PC-3 (cell line): ENCODE measurements around the gene NPFFR2. TPM values are rescaled to one million over a fixed set of nuclear protein-coding genes. Genes with fewer than 3 reads are reported as not detected.

ENCODE experiments used
- ATAC-seq: fragments of 200-7000 bp; cut with Tn5 transposase; 2 replicates; pipeline ENCODE4 v1.9.1; 2020; ENCODE audit warnings: mild to moderate bottlenecking, moderate library complexity
- BruUV-seq: library from RNA; stranded (reverse); fragments of 400-500 nt; replicated peaks from 2 replicates; lab custom pipeline; 2021; lab: Mats Ljungman, UMichigan
- CTCF ChIA-PET: fragments of 300-600 bp; sonication (Branson Sonifier 250); formaldehyde crosslinking; loops from one replicate; lab custom pipeline; 2022; ENCODE audit warnings: antibody characterized with exemption; lab: Charles Lee
- POLR2A ChIA-PET: fragments of 300-600 bp; sonication (Branson Sonifier 250); formaldehyde crosslinking; loops from one replicate; lab custom pipeline; 2022; ENCODE audit warnings: antibody characterized with exemption; ENCODE audit not compliant: unreplicated experiment; lab: Charles Lee
- DNase-seq: peaks from one replicate; pipeline ENCODE4 v3.0.0-alpha.2; 2015
- H2AFZ ChIP-seq: fragments of 300-600 bp; sonication (generic); 2 replicates; pipeline ENCODE4 v1.6.0; 2016; ENCODE audit warnings: antibody characterized with exemption, low read length
- H3F3A ChIP-seq: fragments of 300-600 bp; sonication (generic); one replicate; pipeline ENCODE4 v1.6.0; 2017; ENCODE audit warnings: antibody characterized with exemption, low read length, control low read depth, mild to moderate bottlenecking; ENCODE audit not compliant: unreplicated experiment
- H3K27ac ChIP-seq: fragments of 300-600 bp; sonication (generic); 2 replicates; pipeline ENCODE4 v1.5.1; 2016; ENCODE audit warnings: mild to moderate bottlenecking, low read length
- H3K27me3 ChIP-seq: fragments of 300-600 bp; sonication (generic); 2 replicates; pipeline ENCODE4 v1.6.1; 2016; ENCODE audit warnings: low read length, mixed read lengths
- H3K36me3 ChIP-seq: fragments of 300-600 bp; sonication (generic); 2 replicates; pipeline ENCODE4 v1.6.1; 2016; ENCODE audit warnings: low read depth, mixed run types, low read length, mixed read lengths
- H3K4me1 ChIP-seq: fragments of 300-600 bp; sonication (generic); 2 replicates; pipeline ENCODE4 v1.5.1; 2016; ENCODE audit warnings: low read length; ENCODE audit not compliant: insufficient read depth
- H3K4me2 ChIP-seq: fragments of 300-600 bp; sonication (generic); 2 replicates; pipeline ENCODE4 v1.6.0; 2016; ENCODE audit warnings: low read length
- H3K4me3 ChIP-seq: fragments of 300-600 bp; sonication (generic); 2 replicates; pipeline ENCODE4 v1.5.1; 2016; ENCODE audit warnings: mild to moderate bottlenecking, low read length, mixed read lengths
- H3K79me2 ChIP-seq: fragments of 300-600 bp; sonication (generic); 2 replicates; pipeline ENCODE4 v1.6.1; 2017; ENCODE audit warnings: low read length, mixed read lengths
- H3K9ac ChIP-seq: fragments of 300-600 bp; sonication (generic); 2 replicates; pipeline ENCODE4 v1.6.0; 2016; ENCODE audit warnings: mild to moderate bottlenecking, low read length
- H3K9me2 ChIP-seq: fragments of 300-600 bp; sonication (generic); replicated peaks from 2 replicates; pipeline ENCODE4 v1.6.1; 2016; ENCODE audit warnings: mixed run types, low read length, mixed read lengths
- H3K9me3 ChIP-seq: fragments of 300-600 bp; sonication (generic); 2 replicates; pipeline ENCODE4 v1.6.1; 2016; ENCODE audit warnings: low read length, mixed read lengths
- H4K20me1 ChIP-seq: fragments of 300-600 bp; sonication (generic); 2 replicates; pipeline ENCODE4 v1.6.1; 2016; ENCODE audit warnings: low read length, mixed read lengths
- EZH2 ChIP-seq: fragments of 300-600 bp; sonication (generic); IDR thresholded peaks from one replicate; pipeline ENCODE4 v1.6.1; 2017; ENCODE audit warnings: antibody characterized with exemption, mild to moderate bottlenecking, low read length; ENCODE audit not compliant: unreplicated experiment
- EZH2phosphoT487 ChIP-seq: fragments of 300-600 bp; sonication (generic); IDR thresholded peaks from 2 replicates; pipeline ENCODE4 v1.6.1; 2018; ENCODE audit warnings: mild to moderate bottlenecking, antibody characterized with exemption, low read length, borderline replicate concordance
- intact Hi-C: fragments of 100-400 bp; cut with micrococcal nuclease; formaldehyde crosslinking; loops from 2 replicates; pipeline ENCODE4 v1.9.0; 2023
- total RNA-seq: library from RNA; depleted of rRNA; stranded (reverse); fragments of >200 nt; gene quantifications from 2 replicates; pipeline ENCODE4 v1.2.3, GENCODE V29; 2014
- TF ChIP-seq, protein P1 (sequence below): fragments of 300-600 bp; sonication (generic); conservative IDR thresholded peaks from 2 replicates; pipeline ENCODE4 v1.5.1; 2017; ENCODE audit warnings: antibody characterized with exemption, low read depth, mild to moderate bottlenecking, low read length

The NPFFR2 gene
- total RNA-seq, 1 experiment from 2014 or later = not detected

DNA sequence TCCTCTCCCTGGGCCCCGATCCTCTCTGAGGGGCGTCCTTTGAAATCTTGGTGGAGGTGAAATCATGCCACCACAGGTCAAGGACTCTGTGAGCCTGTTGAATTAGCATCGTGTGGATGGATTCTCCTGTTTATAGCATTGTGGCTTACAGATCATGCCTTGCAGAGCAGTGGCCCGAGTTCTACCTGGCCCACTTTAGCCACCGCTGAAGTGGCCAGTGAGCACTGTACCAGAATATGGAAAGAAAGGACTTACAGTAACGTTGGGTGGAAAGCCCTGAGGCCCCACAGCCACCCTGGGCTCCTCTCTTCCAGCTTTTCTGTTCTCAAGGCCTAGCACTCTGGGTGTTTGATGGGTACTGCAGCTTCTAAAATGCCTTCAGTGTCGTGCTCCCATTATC, 35.3 kb downstream of the NPFFR2 start:
- intact Hi-C loops = no loop called here
- CTCF ChIA-PET = no interaction called here

DNA sequence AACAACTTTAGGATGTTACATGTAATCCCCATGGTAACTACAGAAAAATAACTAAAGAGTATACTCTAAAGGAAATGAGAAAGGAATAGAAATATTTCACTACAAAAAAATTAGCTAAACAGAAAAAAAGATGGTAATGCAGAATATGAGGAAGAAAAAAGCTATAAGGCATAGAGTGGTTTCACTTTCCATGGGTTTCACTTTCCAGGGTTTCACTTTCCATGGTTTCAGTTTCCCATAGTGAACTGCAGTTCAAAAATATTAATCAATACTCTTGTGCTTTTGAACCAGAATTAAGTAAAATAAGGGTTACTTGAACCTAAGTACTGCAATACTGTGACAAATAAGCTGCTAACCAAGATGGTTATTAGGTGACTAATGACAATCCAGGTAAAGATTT, 42.0 kb downstream of the NPFFR2 start:
- POLR2A ChIA-PET = no interaction called here
- intact Hi-C loops = no loop called here

More for the DNA sequence above, 35.3 kb downstream of the NPFFR2 start:
- H2AFZ ChIP-seq = no peak overlapping the region
- no peak overlapping the region for H3K9ac ChIP-seq
- no peak overlapping the region for H3K4me3 ChIP-seq
- H3K4me2 ChIP-seq = no peak overlapping the region
- TF ChIP-seq, protein P1, sequence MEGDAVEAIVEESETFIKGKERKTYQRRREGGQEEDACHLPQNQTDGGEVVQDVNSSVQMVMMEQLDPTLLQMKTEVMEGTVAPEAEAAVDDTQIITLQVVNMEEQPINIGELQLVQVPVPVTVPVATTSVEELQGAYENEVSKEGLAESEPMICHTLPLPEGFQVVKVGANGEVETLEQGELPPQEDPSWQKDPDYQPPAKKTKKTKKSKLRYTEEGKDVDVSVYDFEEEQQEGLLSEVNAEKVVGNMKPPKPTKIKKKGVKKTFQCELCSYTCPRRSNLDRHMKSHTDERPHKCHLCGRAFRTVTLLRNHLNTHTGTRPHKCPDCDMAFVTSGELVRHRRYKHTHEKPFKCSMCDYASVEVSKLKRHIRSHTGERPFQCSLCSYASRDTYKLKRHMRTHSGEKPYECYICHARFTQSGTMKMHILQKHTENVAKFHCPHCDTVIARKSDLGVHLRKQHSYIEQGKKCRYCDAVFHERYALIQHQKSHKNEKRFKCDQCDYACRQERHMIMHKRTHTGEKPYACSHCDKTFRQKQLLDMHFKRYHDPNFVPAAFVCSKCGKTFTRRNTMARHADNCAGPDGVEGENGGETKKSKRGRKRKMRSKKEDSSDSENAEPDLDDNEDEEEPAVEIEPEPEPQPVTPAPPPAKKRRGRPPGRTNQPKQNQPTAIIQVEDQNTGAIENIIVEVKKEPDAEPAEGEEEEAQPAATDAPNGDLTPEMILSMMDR = no peak
- TF ChIP-seq EZH2phosphoT487 = no peak
- no peak for TF ChIP-seq EZH2
- H3K9me2 ChIP-seq = no peaks in the 10 kb centered on the region
- H3K4me1 ChIP-seq = no peaks in the 10 kb centered on the region
- H3K27ac ChIP-seq = no peak overlapping the region
- H3K9me3 ChIP-seq = no peaks in the 10 kb centered on the region
- no TSS peak for BruUV-seq
- no peaks in the 10 kb centered on the region for H3K79me2 ChIP-seq
- ATAC-seq (no peak), DNase-seq (no peak)
- no peaks in the 10 kb centered on the region for H3K36me3 ChIP-seq
- H4K20me1 ChIP-seq = no peaks in the 10 kb centered on the region
- no peaks in the 10 kb centered on the region for H3F3A ChIP-seq
- H3K27me3 ChIP-seq = 0 out of 2 replicates have a peak, but pooled peaks cover 6% of the 10 kb centered on the region
- POLR2A ChIA-PET = no interaction called here

DNA sequence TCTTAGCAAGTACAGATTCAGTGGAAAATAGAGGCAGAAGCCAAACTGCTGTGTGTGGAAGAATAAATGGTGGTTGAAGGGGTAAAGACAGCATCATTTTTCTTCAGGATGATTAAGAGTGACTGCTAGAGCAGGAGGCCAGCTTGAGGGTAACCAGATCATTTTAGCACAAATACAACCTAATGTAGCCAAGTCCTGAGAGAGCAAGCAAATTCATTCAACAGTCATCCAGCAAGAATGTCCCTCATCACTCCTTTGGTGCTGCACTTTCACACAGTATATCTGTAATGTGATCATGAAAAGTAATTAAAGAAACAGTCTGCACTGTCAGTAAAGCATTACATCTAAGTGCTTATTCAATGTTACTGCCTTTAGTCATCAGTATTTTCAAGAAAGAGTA, 44.8 kb downstream of the NPFFR2 start:
- Histone ChIP-seq H3K4me3 (no peak overlapping the region), H3K9ac (no peak overlapping the region), H3K36me3 (no peaks in the 10 kb centered on the region), H3K27ac (no peak overlapping the region), H3K9me3 (no peaks in the 10 kb centered on the region), H2AFZ (no peak overlapping the region), H3K79me2 (no peaks in the 10 kb centered on the region), H3K27me3 (no peaks in the 10 kb centered on the region), H3K9me2 (no peaks in the 10 kb centered on the region), H3F3A (no peaks in the 10 kb centered on the region), H4K20me1 (no peaks in the 10 kb centered on the region), H3K4me2 (no peak overlapping the region), H3K4me1 (peaks cover 8% of the 10 kb centered on the region)
- POLR2A ChIA-PET = no interaction called here
- peak; percentile 67 for DNase-seq
- intact Hi-C loops = no loop called here
- CTCF ChIA-PET = no interaction called here
- peak; percentile 69 for ATAC-seq
- no TSS peak for BruUV-seq
- TF ChIP-seq EZH2phosphoT487 (no peak), EZH2 (no peak)
- TF ChIP-seq, protein P1 = no peak

More for the DNA sequence above, 42.0 kb downstream of the NPFFR2 start:
- no peaks in the 10 kb centered on the region for H3K36me3 ChIP-seq
- no peak for DNase-seq
- H3K4me1 ChIP-seq = peaks cover 8% of the 10 kb centered on the region
- no peaks in the 10 kb centered on the region for H3K9me3 ChIP-seq
- H2AFZ ChIP-seq = no peak overlapping the region
- TF ChIP-seq, protein P1 = no peak
- TF ChIP-seq EZH2 = no peak
- TF ChIP-seq EZH2phosphoT487 = no peak
- no peak overlapping the region for H3K27ac ChIP-seq
- ATAC-seq = no peak
- no peaks in the 10 kb centered on the region for H4K20me1 ChIP-seq
- no peak overlapping the region for H3K9ac ChIP-seq
- no TSS peak for BruUV-seq
- no peaks in the 10 kb centered on the region for H3K9me2 ChIP-seq
- no peaks in the 10 kb centered on the region for H3F3A ChIP-seq
- H3K4me3 ChIP-seq = no peak overlapping the region
- CTCF ChIA-PET = no interaction called here
- no peak overlapping the region for H3K4me2 ChIP-seq
- no peaks in the 10 kb centered on the region for H3K79me2 ChIP-seq
- no peaks in the 10 kb centered on the region for H3K27me3 ChIP-seq
